Left ventricle myocardium inferior (tissue), 1 donor: ENCODE measurements around the gene ZIC4. TPM values are rescaled to one million over a fixed set of nuclear protein-coding genes. Genes with fewer than 3 reads are reported as not detected.

ENCODE experiments used
- DNase-seq: peaks from one replicate; pipeline ENCODE4 v3.0.0-alpha.2; 2020
- H3K27ac ChIP-seq: fragments of 200-600 bp; replicated peaks from 2 replicates; pipeline ENCODE4 v1.8.0; 2021
- H3K27me3 ChIP-seq: fragments of 200-600 bp; 2 replicates; pipeline ENCODE4 v1.8.0; 2021; ENCODE audit warnings: low read depth
- H3K36me3 ChIP-seq: fragments of 200-600 bp; 2 replicates; pipeline ENCODE4 v1.8.0; 2021
- H3K4me1 ChIP-seq: fragments of 200-600 bp; 2 replicates; pipeline ENCODE4 v1.8.0; 2021
- H3K4me3 ChIP-seq: fragments of 200-600 bp; 2 replicates; pipeline ENCODE4 v1.8.0; 2021; ENCODE audit warnings: mild to moderate bottlenecking, moderate library complexity
- H3K9me3 ChIP-seq: fragments of 200-600 bp; replicated peaks from 2 replicates; pipeline ENCODE4 v1.8.0; 2021
- CTCF ChIP-seq: fragments of 200-600 bp; IDR thresholded peaks from 2 replicates; pipeline ENCODE4 v1.8.0; 2021; ENCODE audit warnings: antibody characterized with exemption, mild to moderate bottlenecking, borderline replicate concordance
- intact Hi-C: fragments of 100-400 bp; cut with micrococcal nuclease; formaldehyde crosslinking; loops from one replicate; pipeline ENCODE4 v1.11.0; 2022
- total RNA-seq: library from RNA; stranded (reverse); fragmentation: NEBNext Ultra II Directional; extraction: Animal tissue kit (Norgen Biotek cat#: 25700); gene quantifications from one replicate; pipeline ENCODE4 v1.2.1, GENCODE V29; 2021
- donor health status: DM: no; HTN: yes; CAD: no; lungs with severe emphysema.

Gene ZIC4
- total RNA-seq, 1 donor from 2014 or later, result not detected

GRCh38 chr3:147368561-147369221 lies 37.7 kb downstream of the ZIC4 start:
- Histone ChIP-seq H3K9me3 (no peaks in the 10 kb centered on the region), H3K27ac (no peak overlapping the region), H3K36me3 (no peaks in the 10 kb centered on the region), H3K4me3 (no peak overlapping the region), H3K27me3 (peaks cover 100% of the 10 kb centered on the region), H3K4me1 (peaks cover 9% of the 10 kb centered on the region)
- TF ChIP-seq CTCF, result no peak
- DNase-seq, result no peak
- intact Hi-C loops, result no loop called here

GRCh38 chr3:147368151-147368550 lies 38.2 kb downstream of the ZIC4 start:
- Histone ChIP-seq H3K9me3 (no peaks in the 10 kb centered on the region), H3K4me3 (no peak overlapping the region), H3K27ac (no peak overlapping the region), H3K36me3 (no peaks in the 10 kb centered on the region), H3K27me3 (peaks cover 100% of the 10 kb centered on the region), H3K4me1 (peaks cover 9% of the 10 kb centered on the region)
- no peak for DNase-seq
- intact Hi-C loops, result no loop called here
- TF ChIP-seq CTCF, result no peak

GRCh38 chr3:147367676-147368075 lies 38.7 kb downstream of the ZIC4 start:
- H3K4me3 ChIP-seq, result no peak overlapping the region

GRCh38 chr3:147365196-147366115 lies 40.9 kb downstream of the ZIC4 start:
- DNase-seq, result no peak
- Histone ChIP-seq H3K36me3 (no peaks in the 10 kb centered on the region), H3K9me3 (no peaks in the 10 kb centered on the region), H3K27ac (no peak overlapping the region), H3K4me3 (no peak overlapping the region), H3K27me3 (peaks cover 99% of the 10 kb centered on the region), H3K4me1 (peaks cover 8% of the 10 kb centered on the region)
- no peak for TF ChIP-seq CTCF
- intact Hi-C loops, result no loop called here

More at GRCh38 chr3:147367676-147368075, 38.7 kb downstream of the ZIC4 start:
- intact Hi-C loops, result no loop called here
- peaks cover 100% of the 10 kb centered on the region for H3K27me3 ChIP-seq
- H3K9me3 ChIP-seq, result no peaks in the 10 kb centered on the region
- no peak for DNase-seq
- no peak for TF ChIP-seq CTCF
- no peak overlapping the region for H3K27ac ChIP-seq
- no peaks in the 10 kb centered on the region for H3K36me3 ChIP-seq
- peaks cover 9% of the 10 kb centered on the region for H3K4me1 ChIP-seq

- Histone ChIP-seq H3K4me3 (no peak overlapping the region), H3K36me3 (no peaks in the 10 kb centered on the region), H3K27me3 (peaks cover 99% of the 10 kb centered on the region), H3K9me3 (no peaks in the 10 kb centered on the region), H3K27ac (no peak overlapping the region), H3K4me1 (peaks cover 1% of the 10 kb centered on the region)
- no peak for TF ChIP-seq CTCF
- no peak for DNase-seq
- intact Hi-C loops, result no loop called here
Observed at GRCh38 chr3:147364771-147365170, 41.6 kb downstream of the ZIC4 start.
